Hepatocyte (in vitro differentiated cells): Measurements from ENCODE around the gene ANKLE2.

ENCODE experiments used
- CTCF ChIP-seq: fragments of 200-600 bp; sonication (generic); IDR thresholded peaks from 2 replicates; pipeline ENCODE4 v1.5.1; 2016; ENCODE audit warnings: antibody characterized with exemption, mild to moderate bottlenecking; ENCODE audit not compliant: poor library complexity
- EZH2 ChIP-seq: fragments of 200-600 bp; sonication (generic); IDR thresholded peaks from 2 replicates; pipeline ENCODE4 v1.6.1; 2016; ENCODE audit warnings: antibody characterized with exemption, mild to moderate bottlenecking, borderline replicate concordance
- EZH2phosphoT487 ChIP-seq: fragments of 200-600 bp; sonication (generic); IDR thresholded peaks from one replicate; pipeline ENCODE4 v1.6.1; 2018; ENCODE audit warnings: antibody characterized with exemption, mild to moderate bottlenecking, low read depth, moderate library complexity; ENCODE audit not compliant: unreplicated experiment, severe bottlenecking

- TF ChIP-seq CTCF: no peak
- TF ChIP-seq EZH2: no peak
- TF ChIP-seq EZH2phosphoT487: no peak
These were observed 33.1 kb downstream of the ANKLE2 start for GRCh38 chr12:132728502-132728901.
